ENCODE data around the gene ENDOV.

The ENDOV gene

DNA sequence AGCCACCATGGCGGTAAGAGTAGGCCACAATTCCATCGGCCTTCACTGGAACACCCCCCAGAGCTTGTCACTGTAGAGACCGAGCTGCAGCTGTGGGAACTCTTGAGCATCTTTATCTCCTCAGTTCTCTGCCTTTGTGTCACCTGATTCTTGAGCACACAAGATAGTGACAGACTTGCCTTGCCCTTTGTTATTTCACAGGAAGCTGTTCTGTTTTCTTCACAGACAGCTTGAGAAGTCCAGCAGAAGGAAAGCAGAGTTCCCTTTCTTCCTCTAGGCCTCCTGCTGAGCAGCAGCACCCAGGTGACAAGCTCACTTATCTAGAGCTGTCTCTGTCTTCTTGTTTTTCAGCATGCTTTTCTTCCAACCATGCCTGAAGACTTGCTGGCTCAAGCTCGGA is 38.4 kb upstream of the ENDOV start:
- no peak for FAIRE-seq
- DNase-seq (ENCODE audit: insufficient read length, low spot score) = no peak
- TF ChIP-seq POLR2AphosphoS5 (IDR thresholded peaks at IDR 0.05; ENCODE audit: low read depth, low read length) (no peak), POU2F2 (IDR thresholded peaks at IDR 0.05; ENCODE audit: low read depth, low read length) (no peak), POLR2A (IDR thresholded peaks at IDR 0.05; ENCODE audit: low read depth, low read length) (no peak), PAX5 (IDR thresholded peaks at IDR 0.05; ENCODE audit: insufficient read depth, low read length, severe bottlenecking) (no peak), TAF1 (IDR thresholded peaks at IDR 0.05; ENCODE audit: low read depth, low read length) (no peak)

GRCh38 chr17:80377798-80378197 is 37.2 kb upstream of the ENDOV start:
- DNase-seq (ENCODE audit: insufficient read length, low spot score) = no peak
- 0 out of 2 replicates have a peak, but pooled peaks have one; percentile 17 for TF ChIP-seq POLR2AphosphoS5 (IDR thresholded peaks at IDR 0.05; ENCODE audit: low read depth, low read length)
- no peak for TF ChIP-seq TAF1 (IDR thresholded peaks at IDR 0.05; ENCODE audit: low read depth, low read length)
- FAIRE-seq = no peak

- no peak for TF ChIP-seq POLR2AphosphoS5 (IDR thresholded peaks at IDR 0.05; ENCODE audit: low read depth, low read length)
- no peak for TF ChIP-seq POU2F2 (IDR thresholded peaks at IDR 0.05; ENCODE audit: low read depth, low read length)
- no peak for TF ChIP-seq TAF1 (IDR thresholded peaks at IDR 0.05; ENCODE audit: low read depth, low read length)
- DNase-seq (ENCODE audit: insufficient read length, low spot score) = no peak
- no peak for FAIRE-seq
Observed at GRCh38 chr17:80379348-80379747, 35.6 kb upstream of the ENDOV start.

- no peak for FAIRE-seq
- no peak for DNase-seq (ENCODE audit: insufficient read length, low spot score)
- no peak for TF ChIP-seq PAX5 (IDR thresholded peaks at IDR 0.05; ENCODE audit: insufficient read depth, low read length, severe bottlenecking)
- TF ChIP-seq POLR2A (IDR thresholded peaks at IDR 0.05; ENCODE audit: low read depth, low read length) = no peak
- TF ChIP-seq TAF1 (IDR thresholded peaks at IDR 0.05; ENCODE audit: low read depth, low read length) = no peak
- no peak for TF ChIP-seq POU2F2 (IDR thresholded peaks at IDR 0.05; ENCODE audit: low read depth, low read length)
- TF ChIP-seq SPI1 (IDR thresholded peaks at IDR 0.05; ENCODE audit: low read depth, low read length) = no peak
- no peak for TF ChIP-seq POLR2AphosphoS5 (IDR thresholded peaks at IDR 0.05; ENCODE audit: low read depth, low read length)
Observed at GRCh38 chr17:80380068-80380467, 34.9 kb upstream of the ENDOV start.

GRCh38 chr17:80380555-80381002 is 34.4 kb upstream of the ENDOV start:
- no peak for DNase-seq (ENCODE audit: insufficient read length, low spot score)
- no peak for FAIRE-seq
- no peak for TF ChIP-seq POLR2AphosphoS5 (IDR thresholded peaks at IDR 0.05; ENCODE audit: low read depth, low read length)
- no peak for TF ChIP-seq POLR2A (IDR thresholded peaks at IDR 0.05; ENCODE audit: low read depth, low read length)
- no peak for TF ChIP-seq PAX5 (IDR thresholded peaks at IDR 0.05; ENCODE audit: insufficient read depth, low read length, severe bottlenecking)
- TF ChIP-seq POU2F2 (IDR thresholded peaks at IDR 0.05; ENCODE audit: low read depth, low read length) = no peak
- TF ChIP-seq TAF1 (IDR thresholded peaks at IDR 0.05; ENCODE audit: low read depth, low read length) = no peak
- no peak for TF ChIP-seq SPI1 (IDR thresholded peaks at IDR 0.05; ENCODE audit: low read depth, low read length)

DNA sequence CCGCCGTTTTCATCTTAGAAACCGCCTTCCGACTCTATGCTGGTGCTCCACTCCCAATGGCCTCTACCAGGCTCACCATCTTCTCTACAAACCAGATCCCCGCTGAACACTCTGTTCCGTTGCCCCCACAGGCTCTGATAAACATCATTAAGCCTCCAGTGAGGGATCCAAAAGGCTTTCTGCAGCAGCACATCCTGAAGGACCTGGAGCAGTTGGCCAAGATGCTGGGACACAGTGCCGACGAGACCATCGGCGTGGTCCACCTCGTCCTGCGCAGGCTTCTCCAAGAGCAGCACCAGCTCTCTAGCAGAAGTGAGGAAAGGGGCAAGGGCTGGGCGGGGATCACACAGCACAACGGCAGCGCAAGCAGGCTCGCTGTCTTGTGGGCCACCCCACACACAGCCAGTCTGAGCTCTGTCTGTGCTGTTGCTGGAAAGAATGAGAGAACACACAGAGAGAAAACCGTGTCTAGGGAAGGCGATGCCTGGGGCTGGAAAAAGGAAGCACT is 33.5 kb upstream of the ENDOV start:
- FAIRE-seq = no peak
- DNase-seq (ENCODE audit: insufficient read length, low spot score) = no peak
- TF ChIP-seq TAF1 (IDR thresholded peaks at IDR 0.05; ENCODE audit: low read depth, low read length) (no peak), POLR2AphosphoS5 (IDR thresholded peaks at IDR 0.05; ENCODE audit: low read depth, low read length) (no peak), SPI1 (IDR thresholded peaks at IDR 0.05; ENCODE audit: low read depth, low read length) (no peak), POU2F2 (IDR thresholded peaks at IDR 0.05; ENCODE audit: low read depth, low read length) (no peak), POLR2A (IDR thresholded peaks at IDR 0.05; ENCODE audit: low read depth, low read length) (no peak), PAX5 (IDR thresholded peaks at IDR 0.05; ENCODE audit: insufficient read depth, low read length, severe bottlenecking) (no peak)

DNA sequence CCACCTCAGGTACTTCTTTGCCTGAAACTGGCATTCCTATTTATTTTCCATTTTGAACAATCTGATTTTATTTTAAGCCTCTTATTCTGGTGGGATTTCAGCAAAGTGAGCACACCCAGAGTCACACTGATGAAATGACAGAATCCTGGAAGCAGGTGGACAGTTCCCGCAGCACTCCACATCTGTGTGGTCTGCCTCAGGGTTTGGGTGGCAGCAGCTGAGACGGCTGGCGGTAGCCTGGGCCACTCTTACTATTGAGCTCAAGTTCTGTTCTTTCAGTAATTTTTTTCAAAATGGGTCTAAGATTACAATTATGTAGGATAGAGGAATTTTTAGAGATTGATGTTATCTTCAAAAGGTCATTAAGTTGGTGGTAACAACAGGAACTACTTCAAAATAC is 32.5 kb upstream of the ENDOV start:
- DNase-seq (ENCODE audit: insufficient read length, low spot score) (no peak), FAIRE-seq (no peak)
- TF ChIP-seq POLR2AphosphoS5 (IDR thresholded peaks at IDR 0.05; ENCODE audit: low read depth, low read length) = no peak
- no peak for TF ChIP-seq SPI1 (IDR thresholded peaks at IDR 0.05; ENCODE audit: low read depth, low read length)
- TF ChIP-seq TAF1 (IDR thresholded peaks at IDR 0.05; ENCODE audit: low read depth, low read length) = no peak
- TF ChIP-seq PAX5 (IDR thresholded peaks at IDR 0.05; ENCODE audit: insufficient read depth, low read length, severe bottlenecking) = no peak
- TF ChIP-seq POLR2A (IDR thresholded peaks at IDR 0.05; ENCODE audit: low read depth, low read length) = no peak
- TF ChIP-seq POU2F2 (IDR thresholded peaks at IDR 0.05; ENCODE audit: low read depth, low read length) = no peak

- DNase-seq (ENCODE audit: insufficient read length, low spot score) = no peak
- FAIRE-seq = no peak
- no peak for TF ChIP-seq POLR2A (IDR thresholded peaks at IDR 0.05; ENCODE audit: low read depth, low read length)
- no peak for TF ChIP-seq TAF1 (IDR thresholded peaks at IDR 0.05; ENCODE audit: low read depth, low read length)
- TF ChIP-seq POU2F2 (IDR thresholded peaks at IDR 0.05; ENCODE audit: low read depth, low read length) = no peak
Observed at GRCh38 chr17:80382956-80383355, 32.0 kb upstream of the ENDOV start.

GRCh38 chr17:80384078-80384960 is 30.6 kb upstream of the ENDOV start:
- no peak for DNase-seq (ENCODE audit: insufficient read length, low spot score)
- no peak for FAIRE-seq
- TF ChIP-seq TAF1 (IDR thresholded peaks at IDR 0.05; ENCODE audit: low read depth, low read length) (no peak), POU2F2 (IDR thresholded peaks at IDR 0.05; ENCODE audit: low read depth, low read length) (no peak), PAX5 (IDR thresholded peaks at IDR 0.05; ENCODE audit: insufficient read depth, low read length, severe bottlenecking) (no peak), SPI1 (IDR thresholded peaks at IDR 0.05; ENCODE audit: low read depth, low read length) (no peak), POLR2AphosphoS5 (IDR thresholded peaks at IDR 0.05; ENCODE audit: low read depth, low read length) (no peak), POLR2A (IDR thresholded peaks at IDR 0.05; ENCODE audit: low read depth, low read length) (no peak)

DNA sequence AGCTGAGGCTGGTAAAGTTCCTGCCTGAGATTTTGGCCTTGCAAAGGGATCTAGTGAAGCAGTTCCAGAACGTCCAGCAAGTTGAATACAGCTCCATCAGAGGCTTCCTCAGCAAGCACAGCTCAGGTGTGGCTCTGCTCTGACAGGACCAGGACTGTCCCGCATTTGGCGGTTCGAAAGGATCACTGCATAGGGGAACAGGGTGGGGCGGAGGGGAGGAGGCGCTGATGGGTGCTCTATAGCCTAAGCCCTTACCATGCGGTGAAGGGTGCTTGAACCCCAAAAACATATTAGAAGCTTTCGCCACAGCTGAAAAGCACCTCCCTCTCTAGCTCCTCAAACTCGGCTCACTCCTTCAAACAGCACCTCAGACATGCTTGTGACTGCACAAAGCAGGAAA is 29.9 kb upstream of the ENDOV start:
- no peak for DNase-seq (ENCODE audit: insufficient read length, low spot score)
- no peak for FAIRE-seq
- no peak for TF ChIP-seq TAF1 (IDR thresholded peaks at IDR 0.05; ENCODE audit: low read depth, low read length)
- TF ChIP-seq POU2F2 (IDR thresholded peaks at IDR 0.05; ENCODE audit: low read depth, low read length) = no peak
- no peak for TF ChIP-seq PAX5 (IDR thresholded peaks at IDR 0.05; ENCODE audit: insufficient read depth, low read length, severe bottlenecking)
- no peak for TF ChIP-seq SPI1 (IDR thresholded peaks at IDR 0.05; ENCODE audit: low read depth, low read length)
- TF ChIP-seq POLR2A (IDR thresholded peaks at IDR 0.05; ENCODE audit: low read depth, low read length) = no peak
- TF ChIP-seq POLR2AphosphoS5 (IDR thresholded peaks at IDR 0.05; ENCODE audit: low read depth, low read length) = no peak; the same call in 1 of the 2 replicates

All from GM12891 (cell line).